Osteocyte (in vitro differentiated cells): ENCODE measurements around the gene RSBN1L. TPM values are rescaled to one million over a fixed set of nuclear protein-coding genes. Genes with fewer than 3 reads are reported as not detected.
A peak's percentile ranks its signal among the peaks of the same experiment; 100 is the strongest.

Experiments
- DNase-seq: peaks from one replicate; pipeline ENCODE4 v3.0.0; 2021; ENCODE audit warnings: mixed read lengths; ENCODE audit not compliant: unreplicated experiment; ENCODE audit errors: extremely low spot score
- H3K27ac Mint-ChIP-seq: one replicate; pipeline ENCODE4 v1.8.0; 2021; ENCODE audit warnings: mild to moderate bottlenecking, mixed read lengths; ENCODE audit not compliant: unreplicated experiment
- H3K27me3 Mint-ChIP-seq: one replicate; pipeline ENCODE4 v1.8.0; 2021; ENCODE audit warnings: mixed read lengths; ENCODE audit not compliant: unreplicated experiment
- H3K36me3 Mint-ChIP-seq: one replicate; pipeline ENCODE4 v1.8.0; 2021; ENCODE audit warnings: mixed read lengths; ENCODE audit not compliant: unreplicated experiment
- H3K4me1 Mint-ChIP-seq: one replicate; pipeline ENCODE4 v1.8.0; 2021; ENCODE audit warnings: mixed read lengths; ENCODE audit not compliant: unreplicated experiment
- H3K4me3 Mint-ChIP-seq: one replicate; pipeline ENCODE4 v1.8.0; 2021; ENCODE audit warnings: mild to moderate bottlenecking, moderate library complexity, mixed read lengths; ENCODE audit not compliant: unreplicated experiment
- H3K9me3 Mint-ChIP-seq: one replicate; pipeline ENCODE4 v1.8.0; 2021; ENCODE audit warnings: mixed read lengths; ENCODE audit not compliant: unreplicated experiment
- total RNA-seq: library from RNA; stranded (reverse); gene quantifications from 2 replicates; pipeline ENCODE4 v1.2.1, GENCODE V29; 2021
- TF ChIP-seq, protein P1 (sequence below): fragments of 200-600 bp; sonication (generic); IDR thresholded peaks from 2 replicates; pipeline ENCODE4 v1.5.0; 2021; ENCODE audit warnings: antibody characterized with exemption, mild to moderate bottlenecking, moderate library complexity

RSBN1L gene
- total RNA-seq, 1 donor from 2014 or later, result 13.0 TPM

DNA sequence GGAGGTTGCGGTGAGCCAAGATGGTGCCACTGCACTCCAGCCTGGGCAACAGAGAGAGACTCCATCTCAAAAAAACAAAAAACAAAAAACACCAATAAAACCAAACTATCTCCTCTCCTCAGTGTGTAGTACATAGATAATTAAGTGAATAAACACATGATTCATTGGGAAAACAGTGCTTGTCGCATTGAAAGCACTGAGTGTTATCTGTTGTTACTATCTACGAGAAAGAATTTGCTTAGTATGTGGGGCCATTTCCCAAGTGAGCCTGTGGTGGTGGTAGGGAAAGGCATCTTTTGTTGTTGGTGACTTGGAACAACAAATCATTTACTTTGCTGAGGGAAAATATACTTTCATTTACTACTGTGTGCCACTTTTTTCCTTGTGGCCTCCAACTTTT is 42.6 kb downstream of the RSBN1L start:
- no peaks in the 10 kb centered on the region for H3K9me3 Mint-ChIP-seq
- peaks cover 20% of the 10 kb centered on the region for H3K4me1 Mint-ChIP-seq
- H3K27me3 Mint-ChIP-seq, result no peaks in the 10 kb centered on the region
- H3K36me3 Mint-ChIP-seq, result peaks cover 20% of the 10 kb centered on the region
- no peak for DNase-seq
- H3K27ac Mint-ChIP-seq, result peak overlapping the region; percentile 23
- H3K4me3 Mint-ChIP-seq, result no peak overlapping the region
- TF ChIP-seq, protein P1, sequence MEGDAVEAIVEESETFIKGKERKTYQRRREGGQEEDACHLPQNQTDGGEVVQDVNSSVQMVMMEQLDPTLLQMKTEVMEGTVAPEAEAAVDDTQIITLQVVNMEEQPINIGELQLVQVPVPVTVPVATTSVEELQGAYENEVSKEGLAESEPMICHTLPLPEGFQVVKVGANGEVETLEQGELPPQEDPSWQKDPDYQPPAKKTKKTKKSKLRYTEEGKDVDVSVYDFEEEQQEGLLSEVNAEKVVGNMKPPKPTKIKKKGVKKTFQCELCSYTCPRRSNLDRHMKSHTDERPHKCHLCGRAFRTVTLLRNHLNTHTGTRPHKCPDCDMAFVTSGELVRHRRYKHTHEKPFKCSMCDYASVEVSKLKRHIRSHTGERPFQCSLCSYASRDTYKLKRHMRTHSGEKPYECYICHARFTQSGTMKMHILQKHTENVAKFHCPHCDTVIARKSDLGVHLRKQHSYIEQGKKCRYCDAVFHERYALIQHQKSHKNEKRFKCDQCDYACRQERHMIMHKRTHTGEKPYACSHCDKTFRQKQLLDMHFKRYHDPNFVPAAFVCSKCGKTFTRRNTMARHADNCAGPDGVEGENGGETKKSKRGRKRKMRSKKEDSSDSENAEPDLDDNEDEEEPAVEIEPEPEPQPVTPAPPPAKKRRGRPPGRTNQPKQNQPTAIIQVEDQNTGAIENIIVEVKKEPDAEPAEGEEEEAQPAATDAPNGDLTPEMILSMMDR, result no peak

- TF ChIP-seq, protein P1, result no peak
- H3K9me3 Mint-ChIP-seq, result no peaks in the 10 kb centered on the region
- no peak overlapping the region for H3K4me3 Mint-ChIP-seq
- no peak overlapping the region for H3K27ac Mint-ChIP-seq
- H3K27me3 Mint-ChIP-seq, result no peaks in the 10 kb centered on the region
- peaks cover 20% of the 10 kb centered on the region for H3K36me3 Mint-ChIP-seq
- peaks cover 16% of the 10 kb centered on the region for H3K4me1 Mint-ChIP-seq
- DNase-seq, result no peak
These were observed 44.0 kb downstream of the RSBN1L start for GRCh38 chr7:77740257-77740656.

DNA sequence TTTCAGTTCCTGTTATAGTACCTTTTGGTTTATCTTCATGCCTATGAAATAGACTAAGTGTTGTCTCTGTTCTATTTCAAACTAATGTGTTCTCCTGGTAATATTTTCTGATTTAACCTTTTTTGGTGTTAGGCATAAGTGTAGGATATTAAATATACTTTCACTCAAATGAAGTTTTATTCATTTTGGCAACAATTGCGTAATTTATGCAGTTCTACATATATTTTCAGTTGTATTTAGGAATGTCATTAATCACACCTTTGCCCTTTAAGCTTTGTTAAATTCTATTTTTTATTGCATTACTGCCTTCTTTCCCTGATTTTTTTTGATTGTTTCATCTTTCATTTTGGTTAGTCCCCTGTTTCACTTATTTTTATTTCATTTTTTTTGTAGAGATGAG is 47.3 kb downstream of the RSBN1L start:
- no peak overlapping the region for H3K27ac Mint-ChIP-seq
- TF ChIP-seq, protein P1, result no peak
- H3K9me3 Mint-ChIP-seq, result no peaks in the 10 kb centered on the region
- no peak overlapping the region for H3K4me3 Mint-ChIP-seq
- no peak for DNase-seq
- H3K36me3 Mint-ChIP-seq, result peaks cover 23% of the 10 kb centered on the region
- H3K27me3 Mint-ChIP-seq, result no peaks in the 10 kb centered on the region
- H3K4me1 Mint-ChIP-seq, result peaks cover 7% of the 10 kb centered on the region

- no peak overlapping the region for H3K4me3 Mint-ChIP-seq
- peaks cover 3% of the 10 kb centered on the region for H3K4me1 Mint-ChIP-seq
- peaks cover 24% of the 10 kb centered on the region for H3K36me3 Mint-ChIP-seq
- TF ChIP-seq, protein P1, result no peak
- no peaks in the 10 kb centered on the region for H3K9me3 Mint-ChIP-seq
- H3K27me3 Mint-ChIP-seq, result no peaks in the 10 kb centered on the region
- no peak for DNase-seq
- no peak overlapping the region for H3K27ac Mint-ChIP-seq
These were observed 49.5 kb downstream of the RSBN1L start for GRCh38 chr7:77745746-77746145.

DNA sequence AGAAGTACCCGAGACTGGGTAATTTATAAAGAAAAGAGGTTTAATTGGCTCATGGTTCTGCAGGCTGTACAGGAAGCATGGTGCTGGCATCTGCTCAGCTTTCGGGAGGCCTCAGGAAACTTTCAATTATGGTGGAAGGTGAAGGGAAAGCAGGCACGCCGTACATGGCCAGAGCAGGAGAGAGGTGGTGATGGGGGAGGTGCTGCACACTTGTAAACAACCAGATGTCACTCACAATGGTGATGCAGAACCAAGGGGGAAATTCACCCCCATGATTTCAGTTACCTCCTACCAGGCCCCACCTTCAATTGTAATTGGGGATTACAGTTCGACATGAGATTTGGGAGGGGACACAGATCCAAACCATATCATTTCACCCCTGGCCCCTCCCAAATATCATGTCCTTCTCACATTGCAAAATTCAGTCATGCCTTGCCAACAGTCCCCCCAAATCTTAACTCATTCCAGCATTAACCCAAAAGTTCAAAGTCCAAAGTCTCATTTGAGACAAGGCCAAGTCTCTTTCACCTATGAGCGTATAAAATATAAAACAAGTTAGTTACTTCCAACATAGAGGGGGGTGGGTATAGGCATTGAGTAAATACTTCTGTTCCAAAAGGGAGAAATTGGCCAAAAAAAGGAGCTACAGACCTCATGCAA is 50.0 kb downstream of the RSBN1L start:
- Mint-ChIP-seq H3K36me3 (peaks cover 27% of the 10 kb centered on the region), H3K27me3 (no peaks in the 10 kb centered on the region), H3K4me1 (peaks cover 3% of the 10 kb centered on the region), H3K4me3 (no peak overlapping the region), H3K27ac (no peak overlapping the region), H3K9me3 (no peaks in the 10 kb centered on the region)
- TF ChIP-seq, protein P1, result no peak
- DNase-seq, result no peak
